ENCODE measurements around the gene PDZK1IP1. TPM values are rescaled to one million over a fixed set of nuclear protein-coding genes. Genes with fewer than 3 reads are reported as not detected.

Gene PDZK1IP1
- total and polyA plus RNA-seq, 2 donors (not counting 3 experiments of a cell fraction or from before 2014, with no cell fraction given): 0.52 TPM; not detected in 1

DNA sequence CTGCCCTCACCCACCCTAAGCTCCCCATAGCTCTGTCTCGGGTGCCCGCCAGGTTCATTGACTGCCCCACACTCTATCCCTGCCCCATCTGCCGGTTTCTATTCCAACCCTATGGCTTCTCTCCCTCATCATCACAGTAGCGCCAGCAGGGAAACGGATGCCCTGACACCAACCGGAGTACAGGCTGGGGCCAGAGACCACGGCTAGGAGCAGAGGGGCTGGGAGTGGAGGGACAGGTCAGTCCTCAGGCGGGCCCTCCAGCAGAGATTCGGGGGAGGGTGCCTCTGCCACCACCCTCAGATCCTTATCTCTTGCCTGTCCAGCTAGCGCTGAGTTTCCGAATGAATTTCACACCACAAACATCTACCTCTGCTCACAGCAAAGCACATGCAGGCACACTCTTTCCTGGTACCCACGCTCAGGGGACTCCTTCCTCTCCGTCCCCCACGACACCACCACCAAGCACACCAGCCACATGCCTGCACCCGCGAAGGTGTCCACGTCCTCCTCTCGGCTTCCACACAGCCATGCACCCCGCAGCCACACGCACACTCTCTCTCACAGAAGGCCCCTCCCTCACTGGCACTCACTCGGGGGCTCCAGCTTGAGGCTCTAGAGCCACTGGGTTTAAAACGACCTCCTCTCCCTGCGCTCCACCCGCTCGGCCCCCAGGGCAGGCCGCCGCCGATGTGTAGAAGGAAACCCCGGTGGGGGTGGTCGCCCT, 35.0 kb upstream of the PDZK1IP1 start:
- no peak for TF ChIP-seq EZH2 (IDR thresholded peaks at IDR 0.05; ENCODE audit: borderline replicate concordance, low read depth, low read length, severe bottlenecking)
- no peak for TF ChIP-seq CTCF (IDR thresholded peaks at IDR 0.05; ENCODE audit: extremely low read depth in 1 of 2, insufficient read depth in 1 of 2, low read depth in 1 of 2, low read length in 2 of 2)
- TF ChIP-seq POLR2A (IDR thresholded peaks at IDR 0.05; ENCODE audit: low read depth, low read length): no peak
- TF ChIP-seq FOS (IDR thresholded peaks at IDR 0.05; ENCODE audit: borderline replicate concordance, insufficient read depth, low read length): no peak
- TF ChIP-seq GATA2 (IDR thresholded peaks at IDR 0.05; ENCODE audit: insufficient read depth, insufficient read length, low read depth, low read length): no peak
- no peak for TF ChIP-seq JUN (IDR thresholded peaks at IDR 0.05; ENCODE audit: borderline replicate concordance, insufficient read depth, insufficient read length, low read depth)
- no peak for TF ChIP-seq MYC (IDR thresholded peaks at IDR 0.05; ENCODE audit: low read depth, low read length)
- no peak for TF ChIP-seq POLR2AphosphoS5 (IDR thresholded peaks at IDR 0.05; ENCODE audit: insufficient read depth, low read depth, low read length)
- BruUV-seq (replicated peaks): no TSS peak
- H3K36me3 ChIP-seq (ENCODE audit: control insufficient read depth in 2 of 2, extremely low read depth in 1 of 2, insufficient read depth in 2 of 2, low read length in 2 of 2): peaks cover 6 to 39% of the 10 kb centered on the region in 2 experiments
- intact Hi-C loops (cut with micrococcal nuclease): no loop called here
- no peak overlapping the region for H3K27ac ChIP-seq (ENCODE audit: insufficient read depth, low read depth, low read length)
- POLR2A ChIA-PET: interaction anchor here (2.2 kb wide), 1 partner anchor 13 kb away, joined by 9 read pairs; no protein-coding TSS in a partner anchor
- H3K4me3 ChIP-seq (replicated peaks in 1 of 3; ENCODE audit: insufficient read depth in 1 of 3, low read depth in 1 of 3, low read length in 3 of 3): peak overlapping the region in 1 of 3 experiments; percentile 41
- H3K27me3 ChIP-seq (ENCODE audit: control insufficient read depth in 2 of 2, insufficient read depth in 2 of 2, low read length in 2 of 2): no peaks in the 10 kb centered on the region
- peak overlapping the region; percentile 29 for H3K4me2 ChIP-seq (ENCODE audit: insufficient read depth, low read length)
- no peaks in the 10 kb centered on the region for H3K9me3 ChIP-seq (replicated peaks; ENCODE audit: control insufficient read depth, insufficient read depth, low read length)
- CTCF ChIA-PET: interaction anchor here (1.1 to 7.0 kb wide), 4 partner anchors 11 to 38 kb away, joined by 5 to 76 read pairs (median 44); no protein-coding TSS in a partner anchor
- H3K4me1 ChIP-seq (ENCODE audit: control insufficient read depth, extremely low read depth, insufficient read depth, low read length): peaks cover 37% of the 10 kb centered on the region
- no peak overlapping the region for H2AFZ ChIP-seq (ENCODE audit: low read depth, low read length)
- FAIRE-seq (peak; percentile 58), DNase-seq (ENCODE audit: low read depth, low spot score) (no peak)
- dilution Hi-C loops (cut with MboI; ENCODE audit: extremely low pct_ligation_motif_present, low sequenced_read_pairs): no loop called here
- H3K9me1 ChIP-seq (replicated peaks; ENCODE audit: control insufficient read depth, extremely low read depth, insufficient read depth, low read length): no peaks in the 10 kb centered on the region
- H3K79me2 ChIP-seq (ENCODE audit: control insufficient read depth, insufficient read depth, low read length): peaks cover 55% of the 10 kb centered on the region
- H3K9ac ChIP-seq (replicated peaks; ENCODE audit: extremely low read depth, insufficient read depth, low read length): no peak overlapping the region
- H4K20me1 ChIP-seq (replicated peaks; ENCODE audit: control insufficient read depth, extremely low read depth, insufficient read depth, low read length): no peaks in the 10 kb centered on the region
